IMR-90 (cell line): ENCODE data around the gene DBP. TPM values are rescaled to one million over a fixed set of nuclear protein-coding genes. Genes with fewer than 3 reads are reported as not detected.

Source experiments
- ATAC-seq: fragments of 200-7000 bp; cut with Tn5 transposase; 2 replicates; pipeline ENCODE4 v1.9.1; 2020; ENCODE audit warnings: low read depth, mild to moderate bottlenecking, moderate library complexity
- BruUV-seq: library from RNA; stranded (reverse); fragments of 400-500 nt; replicated peaks from 2 replicates; lab custom pipeline; 2021; lab: Mats Ljungman, UMichigan
- CTCF ChIA-PET: fragments of 300-600 bp; formaldehyde crosslinking; extraction: SDS; loops from one replicate; lab custom pipeline; 2021; ENCODE audit warnings: antibody characterized with exemption; lab: Yijun Ruan, JAX
- POLR2A ChIA-PET: fragments of 300-600 bp; sonication (Branson Sonifier 250); formaldehyde crosslinking; loops from one replicate; lab custom pipeline; 2022; ENCODE audit warnings: antibody characterized with exemption; ENCODE audit not compliant: unreplicated experiment; lab: Charles Lee
- DNase-seq: peaks from one replicate; pipeline ENCODE4 v3.0.0; 2013
- H2AFZ ChIP-seq: replicated peaks from 2 replicates; pipeline ENCODE3; 2013; ENCODE audit warnings: low read length, mild to moderate bottlenecking; ENCODE audit not compliant: poor library complexity
- H2AK5ac ChIP-seq: 2 replicates; pipeline ENCODE4 v1.6.1; 2013; ENCODE audit warnings: low read depth, low read length, inconsistent platforms
- H2AK9ac ChIP-seq: replicated peaks from 2 replicates; pipeline ENCODE3; 2013; ENCODE audit warnings: mild to moderate bottlenecking, low read depth, low read length, moderate library complexity; ENCODE audit not compliant: poor library complexity
- H2BK120ac ChIP-seq: 2 replicates; pipeline ENCODE4 v1.6.1; 2013; ENCODE audit warnings: low read depth, low read length, inconsistent platforms
- H2BK15ac ChIP-seq: 3 replicates; pipeline ENCODE4 v1.6.1; 2013; ENCODE audit warnings: low read depth, low read length, inconsistent platforms
- H2BK20ac ChIP-seq: 2 replicates; pipeline ENCODE4 v1.6.1; 2013; ENCODE audit warnings: low read depth, mild to moderate bottlenecking, inconsistent platforms, low read length, moderate library complexity
- H2BK5ac ChIP-seq: 2 replicates; pipeline ENCODE4 v1.6.1; 2013; ENCODE audit warnings: mild to moderate bottlenecking, low read depth, low read length, inconsistent platforms; ENCODE audit not compliant: poor library complexity, severe bottlenecking
- H3K14ac ChIP-seq: replicated peaks from 2 replicates; pipeline ENCODE4 v1.6.1; 2013; ENCODE audit warnings: low read depth, low read length, inconsistent platforms
- H3K18ac ChIP-seq: 2 replicates; pipeline ENCODE4 v1.6.1; 2013; ENCODE audit warnings: low read depth, low read length, control low read depth
- H3K23ac ChIP-seq: 2 replicates; pipeline ENCODE4 v1.6.1; 2013; ENCODE audit warnings: low read depth, low read length, inconsistent platforms
- H3K27ac ChIP-seq: 2 replicates; pipeline ENCODE4 v1.5.1; 2013; ENCODE audit warnings: mild to moderate bottlenecking, control low read depth, low read length; ENCODE audit not compliant: insufficient read depth
- H3K27me3 ChIP-seq: 2 replicates; pipeline ENCODE4 v1.6.1; 2013; ENCODE audit warnings: low read length; ENCODE audit not compliant: control insufficient read depth, insufficient read depth
- H3K36me3 ChIP-seq: 2 replicates; pipeline ENCODE4 v1.6.1; 2013; ENCODE audit warnings: low read length, mixed read lengths; ENCODE audit not compliant: control insufficient read depth, insufficient read depth
- H3K4ac ChIP-seq: 2 replicates; pipeline ENCODE4 v1.6.1; 2013; ENCODE audit warnings: low read depth, low read length, inconsistent platforms
- H3K4me1 ChIP-seq: 2 replicates; pipeline ENCODE4 v1.6.1; 2013; ENCODE audit warnings: low read length, mixed read lengths; ENCODE audit not compliant: control insufficient read depth, insufficient read depth
- H3K4me2 ChIP-seq: 2 replicates; pipeline ENCODE4 v1.6.1; 2013; ENCODE audit warnings: low read depth, mild to moderate bottlenecking, control low read depth, low read length, moderate library complexity
- H3K4me3 ChIP-seq: 2 replicates; pipeline ENCODE4 v1.5.1; 2013; ENCODE audit warnings: low read depth, mild to moderate bottlenecking, control low read depth, low read length, moderate library complexity; ENCODE audit not compliant: insufficient read depth
- H3K56ac ChIP-seq: 2 replicates; pipeline ENCODE4 v1.6.1; 2013; ENCODE audit warnings: low read length, inconsistent platforms; ENCODE audit not compliant: insufficient read depth; ENCODE audit errors: extremely low read depth
- H3K79me1 ChIP-seq, 2 experiments: 2 replicates each; pipeline ENCODE4 v1.6.1; 2013; ENCODE audit warnings: low read length in 2 of 2, inconsistent platforms in 1 of 2, low read depth in 1 of 2
- H3K9ac ChIP-seq: 2 replicates; pipeline ENCODE4 v1.6.1; 2013; ENCODE audit warnings: low read depth, low read length, control low read depth
- H3K9me1 ChIP-seq: 2 replicates; pipeline ENCODE4 v1.6.1; 2013; ENCODE audit warnings: low read length, inconsistent platforms; ENCODE audit not compliant: insufficient read depth
- H3K9me3 ChIP-seq: 2 replicates; pipeline ENCODE4 v1.6.1; 2013; ENCODE audit warnings: low read length; ENCODE audit not compliant: control insufficient read depth, insufficient read depth
- H4K20me1 ChIP-seq: 2 replicates; pipeline ENCODE4 v1.6.1; 2013; ENCODE audit warnings: low read length, inconsistent platforms; ENCODE audit not compliant: insufficient read depth
- H4K5ac ChIP-seq: 2 replicates; pipeline ENCODE4 v1.6.1; 2013; ENCODE audit warnings: mild to moderate bottlenecking, low read depth, low read length, control low read depth
- H4K8ac ChIP-seq, 2 experiments: 2 replicates each; pipeline ENCODE4 v1.6.1; 2013; ENCODE audit warnings: low read depth in 2 of 2, low read length in 2 of 2, control low read depth in 1 of 2, inconsistent platforms in 1 of 2
- H4K91ac ChIP-seq: 2 replicates; pipeline ENCODE4 v1.6.1; 2013; ENCODE audit warnings: low read depth, low read length, inconsistent platforms; ENCODE audit not compliant: insufficient read depth
- BHLHE40 ChIP-seq: fragments of 150-350 bp; IDR thresholded peaks from 2 replicates; pipeline ENCODE4 v1.6.1; 2016; ENCODE audit warnings: mild to moderate bottlenecking, low read depth, low read length
- CEBPB ChIP-seq: IDR thresholded peaks from 2 replicates; pipeline ENCODE4 v1.6.1; 2012; ENCODE audit warnings: low read depth, low read length, improper control_type of control experiment
- CHD1 ChIP-seq: IDR thresholded peaks from 2 replicates; pipeline ENCODE4 v1.6.1; 2012; ENCODE audit warnings: low read depth, low read length, improper control_type of control experiment
- FOS ChIP-seq: fragments of 150-350 bp; IDR thresholded peaks from 2 replicates; pipeline ENCODE4 v1.6.1; 2016; ENCODE audit warnings: low read depth, low read length
- MAFK ChIP-seq: IDR thresholded peaks from 2 replicates; pipeline ENCODE4 v1.6.1; 2012; ENCODE audit warnings: low read depth, low read length, improper control_type of control experiment
- MAZ ChIP-seq: IDR thresholded peaks from 2 replicates; pipeline ENCODE4 v1.6.1; 2012; ENCODE audit warnings: low read depth, mild to moderate bottlenecking, low read length, improper control_type of control experiment, moderate library complexity, borderline replicate concordance
- MXI1 ChIP-seq: IDR thresholded peaks from 2 replicates; pipeline ENCODE4 v1.6.1; 2012; ENCODE audit warnings: low read depth, mild to moderate bottlenecking, low read length, moderate library complexity, borderline replicate concordance
- NFE2L2 ChIP-seq: fragments of 150-350 bp; IDR thresholded peaks from 2 replicates; pipeline ENCODE4 v1.6.1; 2016; ENCODE audit warnings: low read depth, mild to moderate bottlenecking, low read length
- POLR2A ChIP-seq: IDR thresholded peaks from 2 replicates; pipeline ENCODE4 v1.6.1; 2012; ENCODE audit warnings: mild to moderate bottlenecking, low read depth, low read length
- RAD21 ChIP-seq: IDR thresholded peaks from 2 replicates; pipeline ENCODE4 v1.6.1; 2012; ENCODE audit warnings: low read length, improper control_type of control experiment
- RCOR1 ChIP-seq: IDR thresholded peaks from 2 replicates; pipeline ENCODE4 v1.6.1; 2012; ENCODE audit warnings: mild to moderate bottlenecking, low read length, improper control_type of control experiment; ENCODE audit not compliant: insufficient replicate concordance
- RFX5 ChIP-seq: IDR thresholded peaks from 2 replicates; pipeline ENCODE4 v1.8.0; 2012; ENCODE audit warnings: low read depth, mild to moderate bottlenecking, low read length, moderate library complexity
- SMC3 ChIP-seq: fragments of 150-350 bp; IDR thresholded peaks from 2 replicates; pipeline ENCODE4 v1.6.1; 2016; ENCODE audit warnings: low read depth, mild to moderate bottlenecking, antibody characterized with exemption, low read length, moderate library complexity
- WGBS, 2 experiments: methylation state at CpG; one replicate each; pipeline versions ENCODE4 v1.1.5 to v1.1.7; 2013; ENCODE audit warnings: missing lambda C conversion rate in 2 of 2; ENCODE audit not compliant: insufficient read length in 1 of 2; ENCODE audit errors: extremely low coverage in 2 of 2; 5-methylcytosine and 5-hydroxymethylcytosine counted together
- dilution Hi-C: fragments of 300-500 bp; cut with HindIII; formaldehyde crosslinking; loops from one replicate; pipeline ENCODE4 v1.14.3; 2018; ENCODE audit warnings: low sequenced_read_pairs; ENCODE audit not compliant: unreplicated experiment
- in situ Hi-C: fragments of 300-500 bp; cut with MboI; formaldehyde crosslinking; loops from 3 replicates; pipeline ENCODE4 v1.14.3; 2019; ENCODE audit warnings: low sequenced_read_pairs, inconsistent platforms, mixed read lengths
- intact Hi-C: fragments of 100-400 bp; cut with micrococcal nuclease; formaldehyde crosslinking; loops from 2 replicates; pipeline ENCODE4 v1.10.0; 2022
- polyA plus RNA-seq, 3 experiments: library from polyadenylated mRNA; depleted of rRNA; stranded (reverse); fragments of >200 nt; gene quantifications; 2 replicates each; pipeline ENCODE4 v1.2.3, GENCODE V29; 2012; ENCODE audit warnings: low replicate concordance in 1 of 3
- total RNA-seq: library from RNA; depleted of rRNA; stranded (reverse); fragments of >200 nt; gene quantifications from 2 replicates; pipeline ENCODE4 v1.2.3, GENCODE V29; 2012
- TF ChIP-seq, protein P1 (sequence below): fragments of 150-350 bp; IDR thresholded peaks from 2 replicates; pipeline ENCODE4 v1.6.1; 2016; ENCODE audit warnings: low read depth, mild to moderate bottlenecking, low read length, moderate library complexity, borderline replicate concordance
- TF ChIP-seq, protein P2 (sequence below): fragments of 150-350 bp; IDR thresholded peaks from 2 replicates; pipeline ENCODE4 v1.6.1; 2017; ENCODE audit warnings: mild to moderate bottlenecking, antibody characterized with exemption, low read length, low read depth

The DBP gene
- total and polyA plus RNA-seq, 2 of the 4 experiments (the other 2 are of a cell fraction) = 3.0 to 3.6 TPM

DNA sequence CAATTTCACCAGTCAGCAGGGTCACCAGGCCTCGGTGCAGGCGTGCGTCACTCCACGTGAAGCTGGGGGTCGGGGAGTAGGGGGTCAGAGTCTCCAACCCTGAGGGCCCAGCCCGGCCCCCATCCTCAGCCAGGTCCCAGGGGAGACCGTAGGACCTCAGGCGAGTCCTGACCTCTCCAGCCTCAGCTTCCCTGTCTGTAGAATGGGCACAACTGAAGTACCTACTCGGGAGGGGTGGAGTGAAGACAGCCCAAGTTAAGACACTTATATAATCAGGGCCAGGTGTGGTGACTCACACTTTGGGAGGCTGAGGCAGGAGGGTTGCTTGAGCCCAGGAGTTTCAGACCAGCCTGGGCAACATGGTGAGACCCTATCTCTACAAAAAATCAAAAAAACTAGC is 33.3 kb downstream of the DBP start (continued):
- TF ChIP-seq, protein P1, sequence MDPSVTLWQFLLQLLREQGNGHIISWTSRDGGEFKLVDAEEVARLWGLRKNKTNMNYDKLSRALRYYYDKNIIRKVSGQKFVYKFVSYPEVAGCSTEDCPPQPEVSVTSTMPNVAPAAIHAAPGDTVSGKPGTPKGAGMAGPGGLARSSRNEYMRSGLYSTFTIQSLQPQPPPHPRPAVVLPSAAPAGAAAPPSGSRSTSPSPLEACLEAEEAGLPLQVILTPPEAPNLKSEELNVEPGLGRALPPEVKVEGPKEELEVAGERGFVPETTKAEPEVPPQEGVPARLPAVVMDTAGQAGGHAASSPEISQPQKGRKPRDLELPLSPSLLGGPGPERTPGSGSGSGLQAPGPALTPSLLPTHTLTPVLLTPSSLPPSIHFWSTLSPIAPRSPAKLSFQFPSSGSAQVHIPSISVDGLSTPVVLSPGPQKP = no peak
- TF ChIP-seq FOS = no peak

DNA sequence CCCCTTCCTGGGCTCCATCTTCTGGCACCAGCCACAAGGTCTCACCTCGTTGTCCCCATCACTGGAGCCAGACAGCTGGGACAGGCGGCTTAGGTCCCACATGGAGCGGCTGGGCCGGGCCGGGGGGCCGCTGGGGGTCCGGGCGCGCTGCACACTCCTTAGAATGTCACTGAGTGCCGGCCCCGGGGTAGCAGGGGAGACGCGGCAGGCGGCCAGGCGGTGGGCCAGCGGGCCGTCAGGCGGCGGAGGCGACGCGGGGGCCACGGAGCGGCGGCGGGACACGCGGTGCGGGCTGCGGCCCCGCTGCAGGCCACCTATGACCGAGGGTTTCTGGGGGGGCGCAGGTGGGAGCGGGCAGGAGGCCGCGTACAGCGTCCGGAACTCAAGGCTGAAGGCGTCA is 33.7 kb downstream of the DBP start:
- Histone ChIP-seq H3K4ac (no peak overlapping the region), H2BK20ac (no peak overlapping the region), H2AFZ (no peak overlapping the region), H3K23ac (no peak overlapping the region), H4K20me1 (no peaks in the 10 kb centered on the region), H3K27me3 (peaks cover 11% of the 10 kb centered on the region), H3K9me1 (no peaks in the 10 kb centered on the region), H3K27ac (no peak overlapping the region), H2BK15ac (no peak overlapping the region), H3K4me2 (no peak overlapping the region), H3K36me3 (no peaks in the 10 kb centered on the region), H4K91ac (no peak overlapping the region), H3K4me3 (no peak overlapping the region), H3K4me1 (no peaks in the 10 kb centered on the region), H2BK120ac (no peak overlapping the region), H3K79me1 (no peaks in the 10 kb centered on the region), H4K5ac (no peak overlapping the region), H2AK9ac (no peak overlapping the region), H4K8ac (no peak overlapping the region), H3K56ac (no peak overlapping the region), H2AK5ac (no peak overlapping the region), H3K14ac (no peak overlapping the region), H3K18ac (no peak overlapping the region), H2BK5ac (no peak overlapping the region), H3K9ac (no peak overlapping the region), H3K9me3 (no peaks in the 10 kb centered on the region)
- intact Hi-C loops (no loop called here), in situ Hi-C loops (no loop called here), dilution Hi-C loops (no loop called here)
- CTCF ChIA-PET = interaction anchor here (0.6 kb wide), 1 partner anchor 93 kb away, joined by 3 read pairs; no protein-coding TSS in a partner anchor
- no peak for ATAC-seq
- no TSS peak for BruUV-seq
- POLR2A ChIA-PET = no interaction called here
- WGBS, 2 experiments = 90% methylated on average over 23 of the region's 39 CpGs; no CpG with 5 or more reads in 1 of the 2 experiments
- no peak for DNase-seq
- no peak for TF ChIP-seq MAFK
- no peak for TF ChIP-seq POLR2A
- TF ChIP-seq, protein P1 = no peak
- TF ChIP-seq CHD1 = no peak
- no peak for TF ChIP-seq NFE2L2
- no peak for TF ChIP-seq SMC3
- no peak for TF ChIP-seq MXI1
- no peak for TF ChIP-seq FOS
- TF ChIP-seq MAZ = no peak
- no peak for TF ChIP-seq RAD21
- no peak for TF ChIP-seq RCOR1
- TF ChIP-seq BHLHE40 = no peak
- TF ChIP-seq RFX5 = no peak
- TF ChIP-seq, protein P2, sequence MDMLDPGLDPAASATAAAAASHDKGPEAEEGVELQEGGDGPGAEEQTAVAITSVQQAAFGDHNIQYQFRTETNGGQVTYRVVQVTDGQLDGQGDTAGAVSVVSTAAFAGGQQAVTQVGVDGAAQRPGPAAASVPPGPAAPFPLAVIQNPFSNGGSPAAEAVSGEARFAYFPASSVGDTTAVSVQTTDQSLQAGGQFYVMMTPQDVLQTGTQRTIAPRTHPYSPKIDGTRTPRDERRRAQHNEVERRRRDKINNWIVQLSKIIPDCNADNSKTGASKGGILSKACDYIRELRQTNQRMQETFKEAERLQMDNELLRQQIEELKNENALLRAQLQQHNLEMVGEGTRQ = no peak
- TF ChIP-seq CEBPB = no peak
